GM12892 (cell line): ENCODE data around the gene GPR15.

Source experiments
- DNase-seq: peaks from one replicate; pipeline ENCODE4 v3.0.0; 2011; ENCODE audit not compliant: insufficient read length
- FAIRE-seq: peaks from 2 replicates; lab custom pipeline; 2011; peaks lifted over from hg19 to GRCh38; lab: Jason Lieb, UNC
- POLR2A ChIP-seq: IDR thresholded peaks from 2 replicates; pipeline ENCODE4 v1.6.1; 2011; ENCODE audit warnings: low read depth, low read length, control low read depth
- POLR2AphosphoS5 ChIP-seq: IDR thresholded peaks from 2 replicates; pipeline ENCODE4 v1.6.1; 2011; ENCODE audit warnings: low read depth, low read length, control low read depth
- TAF1 ChIP-seq: IDR thresholded peaks from 2 replicates; pipeline ENCODE4 v1.6.1; 2011; ENCODE audit warnings: low read depth, mild to moderate bottlenecking, control low read depth, low read length, borderline replicate concordance

The GPR15 gene

DNA sequence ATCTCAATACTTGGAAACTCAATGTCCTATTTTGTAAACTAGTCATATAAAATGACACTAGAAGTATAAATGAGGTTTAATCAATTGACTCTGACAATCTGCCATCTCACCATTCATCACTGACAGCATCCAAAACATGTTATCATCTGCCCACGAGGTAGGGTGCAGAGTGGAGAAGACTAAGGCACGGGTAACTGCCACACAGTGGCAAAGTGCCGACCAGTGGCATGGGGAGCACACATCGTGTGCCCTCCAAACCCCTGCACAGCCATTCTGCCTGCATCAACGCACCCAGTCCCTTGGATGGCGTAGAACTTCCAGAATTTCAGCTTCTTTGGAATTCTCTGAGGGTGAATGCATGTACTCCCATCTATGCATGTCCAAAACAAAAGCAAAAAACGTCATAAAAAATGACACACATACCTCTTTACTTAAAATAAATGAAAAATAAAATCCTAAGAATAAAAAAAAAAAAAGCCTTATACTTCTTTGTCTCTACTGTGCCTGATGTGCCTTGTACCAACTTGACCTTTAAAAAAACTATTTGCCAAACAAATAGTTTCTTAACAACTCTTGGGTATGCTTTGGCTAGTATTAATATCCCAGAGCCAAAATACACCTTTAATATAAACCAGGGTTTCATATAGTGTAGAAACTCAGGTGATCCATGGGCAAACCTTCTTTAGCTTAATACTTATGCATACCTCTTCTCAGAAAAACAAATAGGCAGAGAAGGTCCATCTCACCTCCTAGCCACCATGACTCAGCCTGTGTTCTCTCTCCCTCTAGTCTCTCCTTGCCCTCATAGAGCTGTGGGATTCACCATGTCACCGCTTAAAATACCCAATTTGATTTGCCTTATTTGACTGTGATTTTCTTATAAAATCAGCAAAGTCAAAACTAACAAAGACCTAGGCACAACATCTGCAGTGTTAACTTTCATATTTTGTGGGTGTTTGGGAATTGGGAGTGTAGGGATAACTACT, 48.9 kb downstream of the GPR15 start:
- FAIRE-seq (no peak), DNase-seq (no peak)
- no peak for TF ChIP-seq TAF1
- no peak for TF ChIP-seq POLR2A
- no peak for TF ChIP-seq POLR2AphosphoS5

GRCh38 chr3:98581474-98581873, 49.7 kb downstream of the GPR15 start:
- DNase-seq (no peak), FAIRE-seq (no peak)
- TF ChIP-seq POLR2A (no peak), TAF1 (no peak), POLR2AphosphoS5 (no peak)

GRCh38 chr3:98582042-98582441, 50.3 kb downstream of the GPR15 start:
- TF ChIP-seq POLR2AphosphoS5 (no peak), POLR2A (no peak), TAF1 (no peak)
- no peak for DNase-seq
- FAIRE-seq = peak; percentile 65

- DNase-seq = no peak
- FAIRE-seq = peak; percentile 66
- TF ChIP-seq POLR2A (no peak), TAF1 (no peak), POLR2AphosphoS5 (no peak)
Observed at GRCh38 chr3:98583766-98584165, 52.0 kb downstream of the GPR15 start.
